H1 (cell line): ENCODE data around the gene LPAR6. TPM values are rescaled to one million over a fixed set of nuclear protein-coding genes. Genes with fewer than 3 reads are reported as not detected.

Experiments
- CTCF ChIA-PET: fragments of 300-600 bp; sonication (Branson Sonifier 250); formaldehyde crosslinking; loops from one replicate; lab custom pipeline; 2021; ENCODE audit not compliant: partially characterized antibody; lab: Charles Lee
- POLR2A ChIA-PET: fragments of 300-600 bp; sonication (Branson Sonifier 250); formaldehyde crosslinking; loops from one replicate; lab custom pipeline; 2021; ENCODE audit warnings: inconsistent platforms; ENCODE audit not compliant: partially characterized antibody; lab: Charles Lee
- DNase-seq, 2 experiments: peaks; one replicate each; pipeline versions ENCODE4 v3.0.0 to v3.0.0-alpha.2; 2010 to 2022; ENCODE audit warnings: low spot score in 2 of 2, low read depth in 1 of 2, mixed read lengths in 1 of 2
- FAIRE-seq: peaks from 2 replicates; lab custom pipeline; 2011; peaks lifted over from hg19 to GRCh38; lab: Jason Lieb, UNC
- H2AFZ ChIP-seq: 2 replicates; pipeline ENCODE4 v1.8.1; 2012; ENCODE audit warnings: low read length, inconsistent platforms
- H2AK5ac ChIP-seq: 2 replicates; pipeline ENCODE4 v1.6.1; 2013; ENCODE audit warnings: low read depth, low read length
- H2BK120ac ChIP-seq: replicated peaks from 2 replicates; pipeline ENCODE3; 2013; ENCODE audit warnings: low read depth, low read length, inconsistent platforms
- H2BK12ac ChIP-seq: 2 replicates; pipeline ENCODE4 v1.6.1; 2013; ENCODE audit warnings: low read depth, low read length
- H2BK15ac ChIP-seq: 2 replicates; pipeline ENCODE4 v1.6.1; 2013; ENCODE audit warnings: low read length
- H2BK20ac ChIP-seq: 2 replicates; pipeline ENCODE4 v1.6.1; 2013; ENCODE audit warnings: low read length
- H2BK5ac ChIP-seq: 2 replicates; pipeline ENCODE4 v1.6.1; 2013; ENCODE audit warnings: low read depth, low read length
- H3K14ac ChIP-seq: 2 replicates; pipeline ENCODE4 v1.6.1; 2013; ENCODE audit warnings: inconsistent platforms; ENCODE audit not compliant: insufficient read length
- H3K18ac ChIP-seq: 2 replicates; pipeline ENCODE4 v1.6.1; 2013; ENCODE audit warnings: low read length; ENCODE audit errors: extremely low read depth
- H3K23ac ChIP-seq: 2 replicates; pipeline ENCODE4 v1.6.1; 2013; ENCODE audit warnings: inconsistent platforms; ENCODE audit not compliant: insufficient read length
- H3K23me2 ChIP-seq: 2 replicates; pipeline ENCODE4 v1.6.1; 2013; ENCODE audit warnings: low read depth, low read length
- H3K27ac ChIP-seq: 2 replicates; pipeline ENCODE4 v1.6.1; 2011; ENCODE audit warnings: low read depth, low read length, inconsistent platforms
- H3K27me3 ChIP-seq, 4 experiments: replicated peaks in 1 of 4; 1 replicate in 1 of 4; 2 replicates in 3 of 4; pipeline versions ENCODE4 v1.6.1 to v1.8.1; 2011 to 2013; ENCODE audit warnings: low read length in 3 of 4, mild to moderate bottlenecking in 3 of 4, inconsistent platforms in 2 of 4, mixed read lengths in 2 of 4, moderate library complexity in 1 of 4; ENCODE audit not compliant: control insufficient read depth in 3 of 4, insufficient read depth in 3 of 4; ENCODE audit errors: extremely low read depth in 1 of 4
- H3K36me3 ChIP-seq, 4 experiments: 2 replicates each; pipeline versions ENCODE4 v1.6.1 to v1.8.1; 2011 to 2013; ENCODE audit warnings: mild to moderate bottlenecking in 4 of 4, low read length in 3 of 4, moderate library complexity in 2 of 4, control low read depth in 1 of 4, inconsistent platforms in 1 of 4; ENCODE audit not compliant: insufficient read depth in 4 of 4, control insufficient read depth in 2 of 4
- H3K4ac ChIP-seq: replicated peaks from 2 replicates; pipeline ENCODE3; 2013; ENCODE audit warnings: low read length, low read depth, mixed read lengths, inconsistent platforms; ENCODE audit not compliant: insufficient read length
- H3K4me1 ChIP-seq, 4 experiments: replicated peaks in 1 of 4; 1 replicate in 1 of 4; 2 replicates in 3 of 4; pipeline versions ENCODE4 v1.6.1 to v1.8.1; 2011 to 2013; ENCODE audit warnings: low read length in 3 of 4, inconsistent platforms in 2 of 4, mixed read lengths in 1 of 4; ENCODE audit not compliant: insufficient read depth in 4 of 4, control insufficient read depth in 3 of 4
- H3K4me2 ChIP-seq, 2 experiments: 2 replicates each; pipeline versions ENCODE4 v1.6.1 to v1.8.1; 2011 to 2013; ENCODE audit warnings: low read depth in 2 of 2, low read length in 2 of 2, control low read depth in 1 of 2, inconsistent platforms in 1 of 2, mild to moderate bottlenecking in 1 of 2; ENCODE audit not compliant: insufficient read depth in 1 of 2
- H3K4me3 ChIP-seq, 4 experiments: fragments of 200-600, 300-600 bp in 1 of 4; sonication (generic), shearing (Covaris generic), sonication (Bioruptor Twin) in 1 of 4; 2 replicates each; pipeline versions ENCODE4 v1.5.1 to v1.8.1; 2011 to 2016; ENCODE audit warnings: low read length in 4 of 4, low read depth in 3 of 4, control low read depth in 2 of 4, inconsistent platforms in 2 of 4, mild to moderate bottlenecking in 2 of 4, mixed read lengths in 1 of 4, moderate library complexity in 1 of 4; ENCODE audit not compliant: insufficient read depth in 2 of 4; ENCODE audit errors: extremely low read depth in 1 of 4
- H3K56ac ChIP-seq: replicated peaks from 2 replicates; pipeline ENCODE3; 2013; ENCODE audit warnings: low read depth, mild to moderate bottlenecking, mixed read lengths, low read length, inconsistent platforms; ENCODE audit not compliant: insufficient read length
- H3K79me1 ChIP-seq: 2 replicates; pipeline ENCODE4 v1.6.1; 2013; ENCODE audit warnings: low read depth, low read length, control low read depth
- H3K79me2 ChIP-seq, 2 experiments: 2 replicates each; pipeline versions ENCODE4 v1.6.1 to v1.8.1; 2012 to 2013; ENCODE audit warnings: low read length in 2 of 2, mild to moderate bottlenecking in 2 of 2, inconsistent platforms in 1 of 2; ENCODE audit not compliant: insufficient read depth in 2 of 2, control insufficient read depth in 1 of 2
- H3K9ac ChIP-seq, 4 experiments: replicated peaks in 1 of 4; 1 replicate in 1 of 4; 2 replicates in 3 of 4; pipeline versions ENCODE4 v1.6.1 to v1.8.1; 2011 to 2013; ENCODE audit warnings: low read depth in 3 of 4, low read length in 3 of 4, control low read depth in 2 of 4, mild to moderate bottlenecking in 2 of 4, moderate library complexity in 2 of 4, inconsistent platforms in 1 of 4; ENCODE audit errors: extremely low read depth in 1 of 4
- H3K9me3 ChIP-seq, 2 experiments: 2 replicates each; pipeline versions ENCODE4 v1.6.1 to v1.8.1; 2012 to 2013; ENCODE audit warnings: mild to moderate bottlenecking in 2 of 2, moderate library complexity in 2 of 2, control low read depth in 1 of 2, inconsistent platforms in 1 of 2, low read depth in 1 of 2, low read length in 1 of 2, mixed read lengths in 1 of 2; ENCODE audit not compliant: insufficient read depth in 2 of 2
- H4K20me1 ChIP-seq, 2 experiments: replicated peaks in 1 of 2; 2 replicates each; pipeline versions ENCODE3 to v1.8.1; 2011 to 2013; ENCODE audit warnings: inconsistent platforms in 2 of 2, low read length in 2 of 2, mild to moderate bottlenecking in 1 of 2; ENCODE audit not compliant: insufficient read depth in 2 of 2, control insufficient read depth in 1 of 2
- H4K5ac ChIP-seq: 2 replicates; pipeline ENCODE4 v1.6.1; 2013; ENCODE audit warnings: low read length, low read depth, mixed read lengths, inconsistent platforms; ENCODE audit not compliant: insufficient read length
- H4K8ac ChIP-seq: 2 replicates; pipeline ENCODE4 v1.8.0; 2013; ENCODE audit warnings: mild to moderate bottlenecking, moderate library complexity, low read length, inconsistent platforms; ENCODE audit not compliant: insufficient read depth; ENCODE audit errors: extremely low read depth
- H4K91ac ChIP-seq: replicated peaks from 2 replicates; pipeline ENCODE3; 2013; ENCODE audit warnings: low read length, mixed read lengths, inconsistent platforms; ENCODE audit not compliant: insufficient read length
- CEBPB ChIP-seq: IDR thresholded peaks from 2 replicates; pipeline ENCODE4 v1.6.1; 2012; ENCODE audit warnings: low read depth, low read length
- FOSL1 ChIP-seq: IDR thresholded peaks from 2 replicates; pipeline ENCODE4 v1.6.1; 2011; ENCODE audit warnings: mild to moderate bottlenecking, low read depth, low read length, moderate library complexity; ENCODE audit not compliant: insufficient read depth
- POLR2AphosphoS5 ChIP-seq: IDR thresholded peaks from 2 replicates; pipeline ENCODE4 v1.6.1; 2011; ENCODE audit warnings: low read depth, low read length
- TAF1 ChIP-seq: IDR thresholded peaks from 2 replicates; pipeline ENCODE4 v1.6.1; 2011; ENCODE audit warnings: mild to moderate bottlenecking, low read depth, low read length
- TEAD4 ChIP-seq: IDR thresholded peaks from 2 replicates; pipeline ENCODE4 v1.6.1; 2012; ENCODE audit warnings: low read depth, low read length, inconsistent platforms, mixed read lengths
- ZNF274 ChIP-seq: IDR thresholded peaks from 2 replicates; pipeline ENCODE4 v1.7.0; 2012; ENCODE audit warnings: low read length, borderline replicate concordance; ENCODE audit errors: extremely low read depth
- WGBS, 2 experiments: shearing (Covaris generic) in 1 of 2; methylation state at CpG; one replicate each; pipeline versions ENCODE4 v1.1.6 to v1.1.7; 2013 to 2015; ENCODE audit warnings: low lambda C conversion rate in 2 of 2, mixed read lengths in 2 of 2, inconsistent platforms in 1 of 2, low coverage in 1 of 2, missing lambda C conversion rate in 1 of 2; ENCODE audit not compliant: insufficient replicate concordance in 2 of 2, insufficient coverage in 1 of 2, insufficient read length in 1 of 2; ENCODE audit errors: extremely low coverage in 1 of 2, missing lambda C conversion rate in 1 of 2; 5-methylcytosine and 5-hydroxymethylcytosine counted together
- polyA plus RNA-seq, 7 experiments: library from polyadenylated mRNA; depleted of rRNA in 3 of 7; stranded (reverse) in 5 of 7; unstranded in 2 of 7; fragments of >200 nt in 5 of 7; fragments of 200-250 nt in 2 of 7; gene quantifications; 1 replicate in 5 of 7; 2 replicates in 1 of 7; 4 replicates in 1 of 7; pipeline versions ENCODE4 v1.2.1 to v1.2.3, GENCODE V29; 2011 to 2013; ENCODE audit warnings: missing spikeins in 2 of 7, mixed read lengths in 2 of 7
- total RNA-seq: library from RNA; stranded (reverse); fragmentation: NEBNext Ultra II Directional; extraction: Animal tissue kit (Norgen Biotek cat#: 25700); gene quantifications from 2 replicates; pipeline ENCODE4 v1.2.1, GENCODE V29; 2021

LPAR6 gene
- total and polyA plus RNA-seq, 2 of the 8 experiments (the other 6 are each of a cell fraction or from before 2014, with no cell fraction given): 0.50 to 0.97 TPM

DNA sequence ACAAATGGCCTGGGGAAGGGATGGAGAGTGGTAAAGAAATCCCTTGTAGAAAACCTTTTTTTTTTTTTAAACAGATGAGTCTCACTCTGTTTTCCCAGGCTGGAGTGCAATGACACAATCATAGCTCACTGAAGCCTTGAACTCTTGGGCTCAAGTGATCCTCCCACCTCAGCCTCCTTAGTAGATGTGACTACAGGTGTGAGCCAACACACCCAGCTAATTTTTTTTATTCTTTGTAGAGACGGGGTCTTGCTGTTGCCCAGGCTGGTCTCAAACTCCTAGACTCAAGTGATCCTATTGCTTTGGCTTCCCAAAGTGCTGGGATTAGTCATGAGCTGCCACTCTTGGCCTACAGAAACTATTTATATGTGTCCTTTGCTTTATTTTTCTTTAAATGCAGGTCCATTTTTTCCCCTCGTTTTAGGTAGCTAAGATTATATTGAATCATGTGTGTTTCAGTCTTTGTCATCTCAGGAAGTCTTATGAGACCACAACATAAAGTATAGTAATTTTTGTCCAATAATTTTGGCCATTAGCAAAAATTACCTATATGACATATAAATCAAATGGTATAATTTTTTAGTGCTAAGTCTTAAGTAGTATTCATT, 10.5 kb downstream of the LPAR6 start:
- Histone ChIP-seq H4K91ac (no peak overlapping the region), H3K4ac (no peak overlapping the region), H2BK120ac (no peak overlapping the region), H3K18ac (no peak overlapping the region), H3K27ac (no peak overlapping the region), H2BK15ac (no peak overlapping the region), H2BK20ac (no peak overlapping the region), H4K20me1 (no peaks in the 10 kb centered on the region), H2BK12ac (no peak overlapping the region), H3K4me3 (no peak overlapping the region), H3K27me3 (no peaks in the 10 kb centered on the region), H4K5ac (no peak overlapping the region), H3K9me3 (no peaks in the 10 kb centered on the region), H3K4me2 (no peak overlapping the region), H2AFZ (no peak overlapping the region), H2AK5ac (no peak overlapping the region), H3K79me2 (no peaks in the 10 kb centered on the region), H3K36me3 (no peaks in the 10 kb centered on the region), H2BK5ac (no peak overlapping the region), H3K56ac (no peak overlapping the region), H3K79me1 (no peaks in the 10 kb centered on the region), H3K4me1 (no peaks in the 10 kb centered on the region), H3K23ac (no peak overlapping the region), H3K23me2 (no peaks in the 10 kb centered on the region), H3K14ac (no peak overlapping the region), H3K9ac (no peak overlapping the region), H4K8ac (no peak overlapping the region)
- ChIA-PET CTCF (interaction anchor here (0.6 to 1.1 kb wide), 2 partner anchors 199 to 233 kb away, joined by 3 to 4 read pairs; no protein-coding TSS in a partner anchor), POLR2A (no interaction called here)
- FAIRE-seq: no peak
- no peak for DNase-seq
- WGBS, 2 experiments: 90% methylated on average over 2 of the region's 2 CpGs; no CpG with 5 or more reads in 1 of the 2 experiments
- no peak for TF ChIP-seq ZNF274
- TF ChIP-seq TAF1: no peak
- TF ChIP-seq FOSL1: no peak
- TF ChIP-seq TEAD4: no peak
- TF ChIP-seq POLR2AphosphoS5: no peak
- no peak for TF ChIP-seq CEBPB
